HEK293 (cell line): ENCODE results near the gene TAF1D.

Experiments
- CTCF ChIA-PET: fragments of 350-600 bp; formaldehyde crosslinking; extraction: SDS; loops from one replicate; lab custom pipeline; 2021; ENCODE audit warnings: antibody characterized with exemption; lab: Yijun Ruan, JAX
- POLR2A ChIA-PET: fragments of 300-600 bp; formaldehyde crosslinking; extraction: SDS; loops from one replicate; lab custom pipeline; 2020; ENCODE audit warnings: antibody characterized with exemption, inconsistent platforms; lab: Yijun Ruan, JAX
- H3K27ac ChIP-seq: fragments of 200-500 bp; sonication (Bioruptor generic); 2 replicates; pipeline ENCODE4 v1.5.1; 2014; ENCODE audit warnings: low read depth, low read length, control low read depth, inconsistent platforms; ENCODE audit errors: extremely low read depth
- H3K36me3 ChIP-seq, 2 experiments: fragments of 200-500 bp in 1 of 2; sonication (Bioruptor generic) in 1 of 2; 1 replicate in 1 of 2; 2 replicates in 1 of 2; pipeline ENCODE4 v1.5.1; 2014 to 2017; ENCODE audit warnings: inconsistent platforms in 2 of 2, low read length in 2 of 2; ENCODE audit not compliant: control insufficient read depth in 2 of 2, insufficient read depth in 1 of 2
- H3K4me1 ChIP-seq: fragments of 200-500 bp; sonication (Bioruptor generic); 2 replicates; pipeline ENCODE4 v1.5.1; 2014; ENCODE audit warnings: mild to moderate bottlenecking, low read length, inconsistent platforms; ENCODE audit not compliant: control insufficient read depth, insufficient read depth
- H3K4me3 ChIP-seq: 2 replicates; pipeline ENCODE4 v1.5.1; 2011; ENCODE audit warnings: low read depth, mild to moderate bottlenecking, control low read depth, low read length, moderate library complexity
- H3K9me3 ChIP-seq: fragments of 200-500 bp; sonication (Bioruptor generic); 2 replicates; pipeline ENCODE4 v1.5.1; 2014; ENCODE audit warnings: low read depth, low read length, inconsistent platforms; ENCODE audit not compliant: control insufficient read depth, insufficient read depth
- RBAK ChIP-seq: fragments of 450-650 bp; formaldehyde crosslinking; IDR thresholded peaks from 2 replicates; pipeline ENCODE4 v1.5.1; 2016; ENCODE audit warnings: missing biosample characterization, missing genetic modification characterization
- TRIM28 ChIP-seq: IDR thresholded peaks from 2 replicates; pipeline ENCODE4 v1.6.1; 2011; ENCODE audit warnings: low read length, control low read depth, borderline replicate concordance
- YY1 ChIP-seq: fragments of 450-650 bp; formaldehyde crosslinking; IDR thresholded peaks from 2 replicates; pipeline ENCODE4 v1.5.1; 2018; ENCODE audit warnings: missing biosample characterization, missing genetic modification characterization
- ZNF140 ChIP-seq: fragments of 450-650 bp; formaldehyde crosslinking; IDR thresholded peaks from 2 replicates; pipeline ENCODE4 v1.5.1; 2016; ENCODE audit warnings: missing biosample characterization, missing genetic modification characterization
- ZNF184 ChIP-seq: fragments of 450-650 bp; IDR thresholded peaks from 2 replicates; pipeline ENCODE4 v1.5.1; 2018; ENCODE audit warnings: missing biosample characterization, mild to moderate bottlenecking, missing genetic modification characterization
- ZNF513 ChIP-seq: fragments of 450-650 bp; IDR thresholded peaks from 2 replicates; pipeline ENCODE4 v1.5.1; 2018; ENCODE audit warnings: missing biosample characterization, missing genetic modification characterization
- ZNF561 ChIP-seq: fragments of 450-650 bp; IDR thresholded peaks from 2 replicates; pipeline ENCODE4 v1.5.1; 2018; ENCODE audit warnings: missing biosample characterization, missing genetic modification characterization, borderline replicate concordance
- ZNF768 ChIP-seq: fragments of 450-650 bp; formaldehyde crosslinking; IDR thresholded peaks from 2 replicates; pipeline ENCODE4 v1.5.1; 2018; ENCODE audit warnings: missing biosample characterization, mild to moderate bottlenecking, missing genetic modification characterization
- ZNF837 ChIP-seq: fragments of 450-650 bp; formaldehyde crosslinking; IDR thresholded peaks from 2 replicates; pipeline ENCODE4 v1.5.1; 2016; ENCODE audit warnings: missing biosample characterization, missing genetic modification characterization
- TF ChIP-seq, protein P1 (sequence below): IDR thresholded peaks from 2 replicates; pipeline ENCODE4 v1.6.1; 2011; ENCODE audit warnings: mild to moderate bottlenecking, low read depth, low read length, borderline replicate concordance

The TAF1D gene

DNA sequence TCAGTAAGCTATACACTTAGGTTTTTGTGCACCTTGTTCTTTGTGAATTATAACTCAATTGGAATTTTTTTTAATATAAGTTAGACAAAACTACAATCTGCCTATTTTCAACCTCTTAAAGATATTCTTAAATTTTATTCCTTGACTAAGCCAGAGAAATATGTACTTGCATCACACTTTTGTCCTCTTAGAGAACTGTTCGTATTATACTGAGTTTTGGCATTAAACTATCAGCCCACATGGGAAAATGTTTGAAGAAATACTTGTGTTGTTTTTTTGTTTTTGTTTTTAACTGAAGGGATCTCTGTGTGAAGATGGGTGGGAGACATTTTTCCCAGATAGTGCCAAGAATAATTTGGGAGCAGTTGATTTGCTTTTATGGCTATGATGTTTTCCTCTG is 54.5 kb downstream of the TAF1D start (continued):
- TF ChIP-seq TRIM28 = no peak
- TF ChIP-seq ZNF561 = no peak

DNA sequence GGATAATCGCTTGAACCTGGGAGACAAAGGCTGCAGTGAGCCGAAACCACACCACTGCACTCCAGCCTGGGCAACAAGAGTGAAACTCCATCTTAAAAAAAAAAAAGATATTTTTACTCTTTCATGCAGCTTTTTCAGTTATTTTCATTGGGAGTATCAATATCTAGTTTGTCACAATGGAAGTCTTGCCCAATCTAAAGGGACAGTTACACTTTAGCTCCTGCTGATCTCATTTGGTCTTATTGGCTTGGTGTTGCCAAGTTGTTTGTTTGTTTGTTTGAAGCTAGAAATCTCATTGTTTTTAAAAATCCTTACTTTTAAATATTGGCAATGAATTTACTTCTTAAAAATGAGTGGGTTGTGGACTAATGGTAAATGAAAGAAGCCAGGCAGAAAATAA is 55.1 kb downstream of the TAF1D start:
- CTCF ChIA-PET = interaction anchor here (0.6 kb wide), 1 partner anchor 829 kb away, joined by 4 read pairs; no protein-coding TSS in a partner anchor
- TF ChIP-seq ZNF184 (no peak), ZNF837 (tag by site-specific recombination) (no peak), ZNF768 (tag by site-specific recombination) (no peak), ZNF140 (tag by site-specific recombination) (no peak), RBAK (tag by site-specific recombination) (no peak), YY1 (no peak), ZNF513 (tag by site-specific recombination) (no peak)
- TF ChIP-seq, protein P1, sequence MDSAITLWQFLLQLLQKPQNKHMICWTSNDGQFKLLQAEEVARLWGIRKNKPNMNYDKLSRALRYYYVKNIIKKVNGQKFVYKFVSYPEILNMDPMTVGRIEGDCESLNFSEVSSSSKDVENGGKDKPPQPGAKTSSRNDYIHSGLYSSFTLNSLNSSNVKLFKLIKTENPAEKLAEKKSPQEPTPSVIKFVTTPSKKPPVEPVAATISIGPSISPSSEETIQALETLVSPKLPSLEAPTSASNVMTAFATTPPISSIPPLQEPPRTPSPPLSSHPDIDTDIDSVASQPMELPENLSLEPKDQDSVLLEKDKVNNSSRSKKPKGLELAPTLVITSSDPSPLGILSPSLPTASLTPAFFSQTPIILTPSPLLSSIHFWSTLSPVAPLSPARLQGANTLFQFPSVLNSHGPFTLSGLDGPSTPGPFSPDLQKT = no peak

More for the DNA sequence above, 55.1 kb downstream of the TAF1D start:
- Histone ChIP-seq H3K27ac (no peak overlapping the region), H3K4me1 (no peaks in the 10 kb centered on the region), H3K4me3 (no peak overlapping the region), H3K36me3 (peaks cover 35 to 90% of the 10 kb centered on the region in 2 experiments), H3K9me3 (no peaks in the 10 kb centered on the region)
- POLR2A ChIA-PET = interaction anchor here (1.4 kb wide), 1 partner anchor 18 kb away, joined by 5 read pairs; no protein-coding TSS in a partner anchor
